ENCODE results near the gene HIF1A. TPM values are rescaled to one million over a fixed set of nuclear protein-coding genes. Genes with fewer than 3 reads are reported as not detected.

Gene HIF1A
- total and polyA plus RNA-seq, 12 donors: 15.4 to 97.3 (median 59.4) TPM

DNA sequence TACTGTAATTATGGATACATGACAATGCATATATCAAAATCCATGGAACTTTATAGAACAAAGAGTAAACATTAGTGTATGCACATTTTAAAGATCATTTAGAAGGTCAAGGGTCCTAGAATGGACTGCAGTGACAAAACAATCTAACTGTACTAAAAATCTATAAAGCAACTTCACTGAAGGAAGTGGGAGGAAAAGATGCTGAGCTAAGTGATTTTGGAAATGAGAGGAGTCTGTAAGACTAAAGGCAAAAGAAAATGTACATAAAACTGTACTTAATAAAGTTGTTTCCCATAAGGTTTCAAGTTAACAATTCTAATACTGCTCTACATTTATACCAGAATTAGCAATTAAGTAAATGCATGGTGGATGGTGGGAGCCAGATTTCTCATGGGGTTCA lies 46.9 kb upstream of the HIF1A start:
- H3K9me3 ChIP-seq: no peaks in the 10 kb centered on the region
- no peak for DNase-seq
- no peaks in the 10 kb centered on the region for H3K27me3 ChIP-seq
- no peak overlapping the region for H3K27ac ChIP-seq
- intact Hi-C loops (cut with DNase I): no loop called here
- no peak overlapping the region for H3K4me3 ChIP-seq
- ATAC-seq: no peak
- H3K4me1 ChIP-seq: peaks cover 0 to 17% (median 6%) of the 10 kb centered on the region in 9 donors
- no peaks in the 10 kb centered on the region for H3K36me3 ChIP-seq
- TF ChIP-seq, protein P1, sequence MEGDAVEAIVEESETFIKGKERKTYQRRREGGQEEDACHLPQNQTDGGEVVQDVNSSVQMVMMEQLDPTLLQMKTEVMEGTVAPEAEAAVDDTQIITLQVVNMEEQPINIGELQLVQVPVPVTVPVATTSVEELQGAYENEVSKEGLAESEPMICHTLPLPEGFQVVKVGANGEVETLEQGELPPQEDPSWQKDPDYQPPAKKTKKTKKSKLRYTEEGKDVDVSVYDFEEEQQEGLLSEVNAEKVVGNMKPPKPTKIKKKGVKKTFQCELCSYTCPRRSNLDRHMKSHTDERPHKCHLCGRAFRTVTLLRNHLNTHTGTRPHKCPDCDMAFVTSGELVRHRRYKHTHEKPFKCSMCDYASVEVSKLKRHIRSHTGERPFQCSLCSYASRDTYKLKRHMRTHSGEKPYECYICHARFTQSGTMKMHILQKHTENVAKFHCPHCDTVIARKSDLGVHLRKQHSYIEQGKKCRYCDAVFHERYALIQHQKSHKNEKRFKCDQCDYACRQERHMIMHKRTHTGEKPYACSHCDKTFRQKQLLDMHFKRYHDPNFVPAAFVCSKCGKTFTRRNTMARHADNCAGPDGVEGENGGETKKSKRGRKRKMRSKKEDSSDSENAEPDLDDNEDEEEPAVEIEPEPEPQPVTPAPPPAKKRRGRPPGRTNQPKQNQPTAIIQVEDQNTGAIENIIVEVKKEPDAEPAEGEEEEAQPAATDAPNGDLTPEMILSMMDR (IDR thresholded peaks at IDR 0.05): no peak

DNA sequence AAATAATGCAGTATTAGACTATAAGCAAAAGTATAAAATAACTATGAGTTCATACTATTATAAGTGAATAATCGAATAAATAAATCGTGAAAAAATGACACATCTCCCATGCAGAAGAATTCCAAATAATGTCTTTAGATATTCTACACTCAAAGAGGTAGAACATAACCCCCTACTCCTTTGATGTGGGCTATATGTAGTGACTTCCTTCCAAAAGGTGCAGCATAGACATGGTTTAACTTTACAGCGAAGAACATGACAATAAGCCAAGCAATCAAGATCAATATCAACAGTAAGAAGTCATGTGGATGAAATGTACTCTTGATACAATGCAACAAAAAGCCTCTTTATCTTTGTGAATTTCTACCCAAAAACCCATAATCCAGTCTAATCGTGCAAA lies 46.0 kb upstream of the HIF1A start:
- WGBS, 2 donors: 94% methylated on average over 4 of the region's 4 CpGs
- intact Hi-C loops (cut with DNase I): no loop called here
- H3K36me3 ChIP-seq: no peaks in the 10 kb centered on the region
- no peak overlapping the region for H3K27ac ChIP-seq
- peaks cover 0 to 19% (median 15%) of the 10 kb centered on the region in 9 donors for H3K4me1 ChIP-seq
- no peak overlapping the region for H3K4me3 ChIP-seq
- DNase-seq (no peak), ATAC-seq (no peak)
- no peaks in the 10 kb centered on the region for H3K9me3 ChIP-seq
- TF ChIP-seq, protein P1 (IDR thresholded peaks at IDR 0.05): no peak
- no peaks in the 10 kb centered on the region for H3K27me3 ChIP-seq

DNA sequence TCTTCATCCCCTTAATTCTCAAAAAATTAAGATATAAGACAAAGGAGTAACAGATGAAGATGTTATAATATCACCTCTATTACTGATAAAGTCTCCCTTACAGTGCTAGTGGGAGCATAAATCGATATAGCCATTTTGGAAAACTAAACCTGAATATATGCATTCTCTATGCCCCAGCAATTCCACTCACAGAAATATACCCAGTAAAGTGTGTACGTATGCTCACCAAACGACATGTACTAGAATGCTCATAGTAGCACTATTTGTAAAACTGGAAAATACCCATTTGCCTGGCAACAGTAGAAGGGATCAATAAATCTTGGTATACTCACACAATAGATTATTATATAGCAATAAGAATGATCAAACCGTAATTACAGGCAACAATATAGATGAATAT lies 44.0 kb upstream of the HIF1A start:
- peaks cover 0 to 21% (median 15%) of the 10 kb centered on the region in 9 donors for H3K4me1 ChIP-seq
- H3K36me3 ChIP-seq: no peaks in the 10 kb centered on the region
- TF ChIP-seq, protein P1 (IDR thresholded peaks at IDR 0.05): no peak
- ATAC-seq (no peak), DNase-seq (no peak)
- 94 to 98% methylated on average over 4 of the region's 4 CpGs for WGBS, 2 donors
- no peaks in the 10 kb centered on the region for H3K9me3 ChIP-seq
- H3K4me3 ChIP-seq: no peak overlapping the region
- no peaks in the 10 kb centered on the region for H3K27me3 ChIP-seq
- intact Hi-C loops (cut with DNase I): no loop called here
- H3K27ac ChIP-seq: no peak overlapping the region

DNA sequence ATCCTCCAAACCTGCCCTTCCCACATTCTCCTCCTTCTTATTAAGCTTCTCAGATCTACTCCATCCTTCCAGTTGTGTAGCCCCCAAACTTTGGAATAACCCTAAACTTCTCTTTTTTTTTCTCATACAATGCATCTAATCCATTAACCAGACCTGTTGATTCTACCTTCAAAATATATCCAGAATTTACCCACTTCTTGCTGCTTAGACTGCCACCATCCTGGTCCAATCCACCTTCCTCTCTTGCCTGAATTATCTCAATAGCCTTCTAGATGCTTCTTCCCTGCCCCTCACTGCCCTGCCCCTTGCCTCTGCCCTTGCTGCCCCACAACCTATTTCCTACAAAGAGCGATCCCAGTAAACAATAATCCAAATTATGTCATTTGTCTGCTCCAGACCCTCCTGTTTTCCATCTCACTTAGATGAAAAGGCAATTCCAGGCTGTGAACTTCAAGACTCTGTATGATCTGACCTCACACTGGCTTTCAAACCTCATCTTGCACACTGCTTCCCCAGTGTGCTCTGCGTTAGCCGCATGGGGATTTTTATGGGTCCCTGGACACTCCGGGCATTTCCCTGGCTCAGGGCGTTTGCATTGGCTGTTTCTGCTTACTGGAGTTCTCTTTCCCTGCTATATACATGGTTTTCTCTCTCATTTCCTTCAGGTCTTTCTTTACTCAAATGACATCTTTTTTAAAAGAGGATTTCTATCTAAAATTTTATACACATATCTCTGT lies 42.6 kb upstream of the HIF1A start:
- WGBS, 2 donors: 51 to 58% methylated on average over 5 of the region's 5 CpGs
- TF ChIP-seq, protein P1 (IDR thresholded peaks at IDR 0.05): no peak
- intact Hi-C loops (cut with DNase I): no loop called here
- Histone ChIP-seq H3K4me1 (peaks cover 0 to 21% (median 15%) of the 10 kb centered on the region in 9 donors), H3K36me3 (no peaks in the 10 kb centered on the region), H3K4me3 (no peak overlapping the region), H3K27ac (peak overlapping the region in 2 of 10 donors; percentile 2 to 26), H3K27me3 (no peaks in the 10 kb centered on the region), H3K9me3 (no peaks in the 10 kb centered on the region)
- DNase-seq (no peak), ATAC-seq (peak in 3 of 8 donors; percentile 11 to 47 (median 43))

All from heart right ventricle (tissue), 16 donors.